RKO (cell line): ENCODE measurements around the gene TRANK1.

Experiments
- DNase-seq: peaks from one replicate; pipeline ENCODE4 v3.0.0-alpha.2; 2016; ENCODE audit warnings: low spot score

TRANK1 gene

DNA sequence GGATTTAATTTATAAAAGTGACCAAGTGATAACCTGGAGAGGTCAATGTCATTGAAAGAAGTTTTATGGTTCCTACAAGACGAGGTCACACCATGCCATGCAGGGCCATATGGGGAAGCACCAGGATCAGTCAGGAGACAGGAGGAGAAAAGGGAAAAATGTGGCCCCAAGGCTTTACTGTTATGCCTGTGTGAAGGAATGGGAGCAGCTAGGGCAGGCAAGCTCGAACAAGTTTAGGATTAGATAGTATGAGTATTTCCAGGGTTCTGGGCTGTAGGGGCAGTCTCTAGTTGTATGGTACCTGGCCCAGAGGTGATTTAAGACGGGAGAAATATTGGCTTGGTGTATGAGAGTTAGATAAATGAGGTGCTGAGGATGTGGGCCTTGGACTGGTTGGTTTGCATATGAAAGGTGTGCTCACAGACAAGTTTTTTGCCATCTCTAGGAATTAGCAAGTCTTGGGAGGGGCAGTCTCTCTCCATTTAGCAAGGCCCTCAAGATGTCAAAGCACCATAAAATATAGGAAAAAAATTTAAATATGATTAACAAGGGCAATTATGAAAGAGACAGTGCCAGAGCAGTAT is 144.2 kb downstream of the TRANK1 start:
- no peak for DNase-seq

DNA sequence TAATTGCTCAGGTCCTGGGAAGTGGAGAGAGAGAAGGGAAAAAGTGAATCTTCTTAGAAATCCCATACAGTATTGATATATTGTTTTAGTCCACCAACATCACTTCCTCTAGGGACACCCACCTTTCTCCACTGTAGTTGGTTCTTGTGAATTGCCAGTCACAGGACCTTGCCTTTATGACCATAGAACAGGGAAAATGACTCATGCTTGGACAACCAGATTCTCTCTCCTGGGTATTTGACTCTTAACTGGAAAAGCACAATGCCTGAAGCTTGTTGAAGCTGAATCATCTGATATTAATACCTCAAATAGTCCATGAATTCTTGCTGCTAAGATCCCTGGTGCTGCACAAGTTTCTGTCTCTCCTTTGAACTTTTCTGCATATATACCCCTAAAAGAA is 148.0 kb downstream of the TRANK1 start:
- peak; percentile 9 for DNase-seq

DNA sequence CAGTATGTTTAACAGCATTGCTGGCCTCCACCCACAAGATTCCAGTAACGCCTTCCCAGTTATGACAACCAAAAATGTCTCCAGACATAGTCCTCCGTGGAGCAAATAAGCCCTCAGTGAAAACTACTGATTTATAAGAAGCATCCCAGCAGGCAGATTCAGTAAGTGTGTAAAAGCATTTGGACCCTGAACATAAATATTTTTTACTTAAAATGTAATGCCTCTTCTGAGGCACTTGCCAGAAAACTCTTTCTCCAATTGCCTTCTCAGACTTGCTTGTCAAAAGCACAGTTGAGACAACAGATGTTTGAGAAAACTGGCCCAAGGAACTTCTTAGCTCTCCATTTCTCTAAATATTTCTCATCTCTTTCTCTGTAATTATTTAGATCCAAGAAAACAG is 148.7 kb downstream of the TRANK1 start:
- DNase-seq = no peak

DNA sequence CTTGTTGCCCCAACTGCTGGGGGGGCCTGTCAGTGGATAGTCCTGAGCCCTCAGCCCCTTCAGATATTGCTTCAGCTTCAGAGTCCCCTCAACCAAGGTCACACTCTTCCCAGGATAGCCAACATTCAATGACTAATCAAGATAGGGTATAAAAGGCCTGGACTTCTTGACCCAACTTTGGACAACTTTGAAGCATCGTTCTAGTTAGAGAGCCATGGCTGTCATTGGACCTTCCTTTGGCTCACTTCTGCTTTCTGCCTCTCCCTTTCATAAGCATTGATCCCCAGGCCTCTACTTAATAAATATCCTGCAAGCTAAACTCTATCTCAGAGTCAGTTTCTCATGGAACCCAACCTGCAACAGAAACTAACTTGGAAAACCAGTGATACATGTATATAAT is 149.2 kb downstream of the TRANK1 start:
- DNase-seq = no peak

DNA sequence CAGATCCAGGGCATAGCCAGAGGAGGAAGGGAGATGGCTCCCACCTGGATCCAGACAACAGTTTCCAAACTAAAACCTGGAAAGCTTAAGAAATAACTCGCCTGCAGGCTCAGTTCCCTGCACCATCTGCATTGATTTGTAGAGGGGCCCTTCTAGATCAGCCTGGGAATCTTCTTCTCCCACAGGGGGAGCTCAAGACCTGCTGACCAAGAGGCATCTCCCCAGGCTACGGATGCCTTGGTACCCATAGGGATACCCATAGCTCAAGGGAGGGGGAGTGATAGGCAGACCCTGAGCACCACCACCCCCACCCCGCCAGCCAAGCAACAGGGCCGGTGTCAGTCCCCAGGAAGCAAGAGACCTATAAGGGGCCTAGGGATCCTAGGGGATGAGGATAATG is 152.5 kb downstream of the TRANK1 start:
- DNase-seq = peak; percentile 31

- DNase-seq = no peak
These were observed 154.1 kb downstream of the TRANK1 start for GRCh38 chr3:36790765-36791164.

- no peak for DNase-seq
These were observed 157.6 kb downstream of the TRANK1 start for GRCh38 chr3:36786921-36787890.

DNA sequence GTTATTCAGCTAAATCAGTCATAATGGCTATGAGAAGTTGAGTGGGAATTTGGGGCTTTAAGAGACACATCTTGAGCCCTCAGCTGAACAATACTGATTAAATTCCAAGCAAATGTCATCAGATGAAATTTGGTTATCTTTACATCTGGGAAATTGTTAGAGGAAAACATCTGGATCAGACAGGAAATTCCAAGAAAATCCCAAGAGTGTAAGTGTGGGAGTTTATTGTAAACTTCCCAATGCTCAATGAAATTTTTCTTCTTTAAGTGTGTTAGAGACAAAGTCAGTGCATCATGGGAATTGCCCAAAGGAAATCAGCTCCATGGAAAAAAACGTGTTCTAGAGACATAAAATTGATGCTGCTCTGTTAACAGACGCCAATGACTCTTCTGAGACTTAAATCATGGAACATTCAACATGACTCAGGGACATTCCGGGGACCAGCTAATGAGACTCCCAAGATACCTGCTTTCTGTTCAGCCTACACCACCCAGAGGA is 160.7 kb downstream of the TRANK1 start:
- no peak for DNase-seq

DNA sequence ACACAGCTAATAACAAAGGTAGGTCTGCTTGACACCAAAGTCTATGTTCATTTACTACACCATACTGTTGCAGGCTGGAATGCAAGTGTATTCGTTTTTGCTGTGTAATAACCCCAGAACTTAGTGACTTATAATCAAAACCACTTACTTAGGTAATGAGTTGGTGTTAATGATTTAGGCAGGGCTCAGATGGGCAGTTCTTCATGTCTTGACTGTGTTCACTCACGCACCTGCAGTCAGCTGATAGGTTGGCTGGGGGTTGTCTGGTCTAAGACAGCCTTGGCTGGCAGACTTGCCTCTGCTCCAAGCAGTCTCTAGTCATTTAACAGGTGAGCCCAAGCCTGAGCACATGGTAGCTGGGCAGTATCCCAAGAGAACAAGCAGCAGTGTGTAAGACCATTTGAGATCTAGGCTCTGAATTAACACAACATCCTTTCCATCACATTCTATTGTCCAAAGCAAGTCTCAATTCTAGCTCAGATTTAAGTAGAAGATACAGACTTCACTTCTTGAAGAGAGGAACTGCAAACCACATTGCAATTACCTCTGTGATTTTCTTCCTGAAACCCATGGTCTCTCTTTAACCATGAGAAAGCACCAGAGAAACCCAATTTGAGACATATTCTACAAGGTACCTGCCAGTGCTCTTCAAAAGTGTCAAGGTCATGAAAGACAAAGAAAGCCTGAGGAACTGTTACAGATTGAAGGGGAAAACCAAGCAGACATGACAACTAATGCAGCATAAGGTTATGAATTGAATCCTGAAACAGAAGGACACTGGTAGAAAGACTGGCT is 167.2 kb downstream of the TRANK1 start:
- no peak for DNase-seq
